Endothelial cell of umbilical vein (primary cell): ENCODE results near the gene CCDC57. TPM values are rescaled to one million over a fixed set of nuclear protein-coding genes. Genes with fewer than 3 reads are reported as not detected.

Experiments
- BruUV-seq: library from RNA; stranded (reverse); fragments of 400-500 nt; replicated peaks from 2 replicates; lab custom pipeline; 2021; lab: Mats Ljungman, UMichigan
- CTCF ChIA-PET: fragments of 300-600, 350-600 bp; sonication (Branson Sonifier 250); formaldehyde crosslinking; loops from one replicate; lab custom pipeline; 2021; ENCODE audit warnings: antibody characterized with exemption, inconsistent platforms; lab: Charles Lee
- POLR2A ChIA-PET: fragments of 300-600, 350-600 bp; sonication (Branson Sonifier 250); formaldehyde crosslinking; loops from one replicate; lab custom pipeline; 2021; ENCODE audit warnings: antibody characterized with exemption, inconsistent platforms; lab: Charles Lee
- DNase-seq: peaks from one replicate; pipeline ENCODE4 v3.0.0-alpha.2; 2011; ENCODE audit warnings: low read depth, low spot score
- FAIRE-seq: peaks from 2 replicates; lab custom pipeline; 2011; peaks lifted over from hg19 to GRCh38; lab: Jason Lieb, UNC
- H2AFZ ChIP-seq: 2 replicates; pipeline ENCODE4 v1.6.0; 2012; ENCODE audit warnings: low read depth, low read length, control low read depth, inconsistent platforms
- H3K27ac ChIP-seq: 2 replicates; pipeline ENCODE4 v1.5.1; 2011; ENCODE audit warnings: low read depth, mild to moderate bottlenecking, control low read depth, low read length, moderate library complexity; ENCODE audit not compliant: insufficient read depth
- H3K27me3 ChIP-seq, 2 experiments: 2 replicates each; pipeline versions ENCODE4 v1.6.0 to v1.6.1; 2011; ENCODE audit warnings: low read length in 2 of 2, mixed read lengths in 1 of 2; ENCODE audit not compliant: control insufficient read depth in 2 of 2, insufficient read depth in 2 of 2
- H3K36me3 ChIP-seq, 2 experiments: 2 replicates in 1 of 2; 3 replicates in 1 of 2; pipeline ENCODE4 v1.5.1; 2011; ENCODE audit warnings: low read length in 2 of 2, mild to moderate bottlenecking in 1 of 2, moderate library complexity in 1 of 2; ENCODE audit not compliant: control insufficient read depth in 2 of 2, insufficient read depth in 2 of 2; ENCODE audit errors: extremely low read depth in 1 of 2
- H3K4me1 ChIP-seq: 3 replicates; pipeline ENCODE4 v1.5.1; 2011; ENCODE audit warnings: mild to moderate bottlenecking, low read length; ENCODE audit not compliant: control insufficient read depth, insufficient read depth; ENCODE audit errors: extremely low read depth
- H3K4me2 ChIP-seq: 2 replicates; pipeline ENCODE4 v1.6.1; 2011; ENCODE audit warnings: low read length, control low read depth, mixed read lengths; ENCODE audit not compliant: insufficient read depth
- H3K4me3 ChIP-seq, 3 experiments: fragments of 200-600 bp in 1 of 3; sonication (generic), shearing (Covaris generic) in 1 of 3; replicated peaks in 1 of 3; 2 replicates each; pipeline ENCODE4 v1.5.1; 2011 to 2016; ENCODE audit warnings: control low read depth in 3 of 3, low read length in 3 of 3, mild to moderate bottlenecking in 2 of 3, inconsistent platforms in 1 of 3, low read depth in 1 of 3, moderate library complexity in 1 of 3; ENCODE audit not compliant: insufficient read depth in 1 of 3
- H3K79me2 ChIP-seq: 2 replicates; pipeline ENCODE4 v1.6.0; 2012; ENCODE audit warnings: low read length, inconsistent platforms; ENCODE audit not compliant: control insufficient read depth, insufficient read depth
- H3K9ac ChIP-seq: replicated peaks from 2 replicates; pipeline ENCODE3; 2011; ENCODE audit warnings: low read length, control low read depth; ENCODE audit not compliant: insufficient read depth; ENCODE audit errors: extremely low read depth
- H3K9me1 ChIP-seq: replicated peaks from 3 replicates; pipeline ENCODE4 v1.6.0; 2011; ENCODE audit warnings: mild to moderate bottlenecking, low read length; ENCODE audit not compliant: control insufficient read depth, insufficient read depth; ENCODE audit errors: extremely low read depth
- H3K9me3 ChIP-seq: replicated peaks from 2 replicates; pipeline ENCODE4 v1.5.1; 2012; ENCODE audit warnings: low read length, inconsistent platforms; ENCODE audit not compliant: control insufficient read depth, insufficient read depth
- H4K20me1 ChIP-seq: replicated peaks from 2 replicates; pipeline ENCODE3; 2011; ENCODE audit warnings: mild to moderate bottlenecking, low read length; ENCODE audit not compliant: control insufficient read depth, insufficient read depth; ENCODE audit errors: extremely low read depth
- EZH2 ChIP-seq: IDR thresholded peaks from 2 replicates; pipeline ENCODE4 v1.6.1; 2012; ENCODE audit warnings: borderline replicate concordance, low read depth, mild to moderate bottlenecking, moderate library complexity, low read length, inconsistent platforms; ENCODE audit not compliant: severe bottlenecking
- FOS ChIP-seq: IDR thresholded peaks from 2 replicates; pipeline ENCODE4 v1.6.1; 2011; ENCODE audit warnings: mild to moderate bottlenecking, low read length, moderate library complexity, borderline replicate concordance; ENCODE audit not compliant: insufficient read depth
- GATA2 ChIP-seq: IDR thresholded peaks from 2 replicates; pipeline ENCODE4 v1.7.0; 2011; ENCODE audit warnings: low read depth, mild to moderate bottlenecking, moderate library complexity, mixed read lengths, low read length; ENCODE audit not compliant: insufficient read length, insufficient read depth
- JUN ChIP-seq: IDR thresholded peaks from 2 replicates; pipeline ENCODE4 v1.6.1; 2011; ENCODE audit warnings: borderline replicate concordance, low read depth; ENCODE audit not compliant: insufficient read length, insufficient read depth
- MYC ChIP-seq: IDR thresholded peaks from one replicate; pipeline ENCODE4 v1.6.1; 2011; ENCODE audit warnings: mild to moderate bottlenecking, low read depth, low read length
- POLR2A ChIP-seq: IDR thresholded peaks from 2 replicates; pipeline ENCODE4 v1.6.1; 2012; ENCODE audit warnings: low read depth, mild to moderate bottlenecking, control low read depth, low read length
- POLR2AphosphoS5 ChIP-seq: IDR thresholded peaks from 2 replicates; pipeline ENCODE4 v1.6.1; 2012; ENCODE audit warnings: low read depth, mild to moderate bottlenecking, control low read depth, low read length, moderate library complexity; ENCODE audit not compliant: insufficient read depth
- dilution Hi-C: fragments of 300-500 bp; cut with MboI; formaldehyde crosslinking; loops from one replicate; pipeline ENCODE4 v1.15.0; 2019; ENCODE audit warnings: low sequenced_read_pairs; ENCODE audit not compliant: extremely low pct_ligation_motif_present
- intact Hi-C: fragments of 100-400 bp; cut with micrococcal nuclease; formaldehyde crosslinking; loops from one replicate; pipeline ENCODE4 v1.10.0; 2022
- polyA plus RNA-seq, 4 experiments: library from polyadenylated mRNA; depleted of rRNA in 3 of 4; stranded (reverse) in 3 of 4; unstranded in 1 of 4; fragments of >200 nt; gene quantifications; 2 replicates each; pipeline versions ENCODE4 v1.2.1 to v1.2.3, GENCODE V29; 2011 to 2012; ENCODE audit warnings: missing spikeins in 1 of 4
- total RNA-seq: library from RNA; stranded (reverse); gene quantifications from 2 replicates; pipeline ENCODE4 v1.2.3, GENCODE V29; 2021
- TF ChIP-seq, protein P1 (sequence below): IDR thresholded peaks from 2 replicates; pipeline ENCODE4 v1.6.1; 2011; ENCODE audit not compliant: insufficient read depth, insufficient read length
- TF ChIP-seq, protein P2 (sequence below), 2 donors: IDR thresholded peaks; 1 replicate in 1 of 2; 2 replicates in 1 of 2; pipeline ENCODE4 v1.5.1; 2011; ENCODE audit warnings: low read length in 2 of 2, mild to moderate bottlenecking in 2 of 2, moderate library complexity in 2 of 2, control low read depth in 1 of 2, inconsistent platforms in 1 of 2, low read depth in 1 of 2; ENCODE audit not compliant: insufficient read depth in 1 of 2; ENCODE audit errors: extremely low read depth in 1 of 2

Gene CCDC57
- total and polyA plus RNA-seq, 2 donors (not counting 3 experiments of a cell fraction or from before 2014, with no cell fraction given): 18.6 to 31.6 TPM

DNA sequence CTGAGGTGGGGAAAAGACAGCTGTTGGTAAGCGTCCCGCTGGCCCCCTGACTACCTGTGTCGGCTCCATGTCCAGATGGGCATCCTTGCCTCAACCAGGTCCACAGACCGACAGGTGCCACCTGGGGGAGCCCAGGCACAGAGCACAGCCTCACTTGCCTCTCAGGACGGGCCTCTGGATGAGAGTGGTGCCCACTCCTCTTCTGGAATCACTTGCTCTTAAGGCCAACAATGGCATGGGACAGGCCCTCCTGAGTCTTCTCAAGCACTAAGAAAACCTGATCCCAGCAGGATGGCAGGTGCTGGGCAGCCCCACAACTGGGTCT, 33.4 kb upstream of the CCDC57 start:
- Histone ChIP-seq H4K20me1 (peaks cover 2% of the 10 kb centered on the region), H3K4me3 (no peak overlapping the region), H2AFZ (no peak overlapping the region), H3K9me1 (no peaks in the 10 kb centered on the region), H3K4me2 (no peak overlapping the region), H3K27ac (peak overlapping the region; percentile 67), H3K27me3 (no peaks in the 10 kb centered on the region), H3K9me3 (no peaks in the 10 kb centered on the region), H3K9ac (no peak overlapping the region), H3K36me3 (peaks cover 23 to 65% of the 10 kb centered on the region in 2 experiments), H3K4me1 (peaks cover 29% of the 10 kb centered on the region), H3K79me2 (peaks cover 37% of the 10 kb centered on the region)
- DNase-seq: no peak
- BruUV-seq: no TSS peak
- no peak for FAIRE-seq
- CTCF ChIA-PET: interaction anchor here (1.1 to 6.7 kb wide), 2 partner anchors 10 to 40 kb away, joined by 3 to 52 read pairs; no protein-coding TSS in a partner anchor
- dilution Hi-C loops (no loop called here), intact Hi-C loops (loop anchor here (10.0 kb wide), 1 partner anchor 169 kb away; the partner anchor contains the start of genes HEXD and OGFOD3)
- no peak for TF ChIP-seq GATA2
- TF ChIP-seq MYC: no peak
- TF ChIP-seq EZH2: no peak
- TF ChIP-seq FOS: no peak
- TF ChIP-seq, protein P1, sequence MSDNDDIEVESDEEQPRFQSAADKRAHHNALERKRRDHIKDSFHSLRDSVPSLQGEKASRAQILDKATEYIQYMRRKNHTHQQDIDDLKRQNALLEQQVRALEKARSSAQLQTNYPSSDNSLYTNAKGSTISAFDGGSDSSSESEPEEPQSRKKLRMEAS: no peak
- TF ChIP-seq JUN: no peak
- TF ChIP-seq, protein P2, sequence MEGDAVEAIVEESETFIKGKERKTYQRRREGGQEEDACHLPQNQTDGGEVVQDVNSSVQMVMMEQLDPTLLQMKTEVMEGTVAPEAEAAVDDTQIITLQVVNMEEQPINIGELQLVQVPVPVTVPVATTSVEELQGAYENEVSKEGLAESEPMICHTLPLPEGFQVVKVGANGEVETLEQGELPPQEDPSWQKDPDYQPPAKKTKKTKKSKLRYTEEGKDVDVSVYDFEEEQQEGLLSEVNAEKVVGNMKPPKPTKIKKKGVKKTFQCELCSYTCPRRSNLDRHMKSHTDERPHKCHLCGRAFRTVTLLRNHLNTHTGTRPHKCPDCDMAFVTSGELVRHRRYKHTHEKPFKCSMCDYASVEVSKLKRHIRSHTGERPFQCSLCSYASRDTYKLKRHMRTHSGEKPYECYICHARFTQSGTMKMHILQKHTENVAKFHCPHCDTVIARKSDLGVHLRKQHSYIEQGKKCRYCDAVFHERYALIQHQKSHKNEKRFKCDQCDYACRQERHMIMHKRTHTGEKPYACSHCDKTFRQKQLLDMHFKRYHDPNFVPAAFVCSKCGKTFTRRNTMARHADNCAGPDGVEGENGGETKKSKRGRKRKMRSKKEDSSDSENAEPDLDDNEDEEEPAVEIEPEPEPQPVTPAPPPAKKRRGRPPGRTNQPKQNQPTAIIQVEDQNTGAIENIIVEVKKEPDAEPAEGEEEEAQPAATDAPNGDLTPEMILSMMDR (IDR thresholded peaks at IDR 0.05; ENCODE audit: extremely low read depth in 1 of 2, insufficient read depth in 1 of 2, low read depth in 1 of 2, low read length in 2 of 2): no peak
- no peak for TF ChIP-seq POLR2AphosphoS5
- TF ChIP-seq POLR2A: no peak
- POLR2A ChIA-PET: no interaction called here
